ENCODE results near the gene PTPRK.

GRCh38 chr6:128517124-128517523 is 3.3 kb downstream of the PTPRK start:
- no peak for TF ChIP-seq POLR2A (IDR thresholded peaks at IDR 0.05; ENCODE audit: low read depth, low read length)
- no peak for TF ChIP-seq POLR2AphosphoS5 (IDR thresholded peaks at IDR 0.05; ENCODE audit: low read depth, low read length)
- no peak for TF ChIP-seq TAF1 (IDR thresholded peaks at IDR 0.05; ENCODE audit: low read depth, low read length)

All from GM12891 (cell line).